Thymus (tissue), 14 donors: ENCODE results near the gene ADD1. TPM values are rescaled to one million over a fixed set of nuclear protein-coding genes. Genes with fewer than 3 reads are reported as not detected.

Experiments
- DNase-seq, 9 donors: peaks; one replicate each; pipeline ENCODE4 v3.0.0-alpha.2; 2013; ENCODE audit warnings: low spot score in 9 of 9, low read depth in 6 of 9, missing footprints in 1 of 9
- H3K27ac ChIP-seq, 2 donors: one replicate each; pipeline ENCODE4 v1.5.1; 2013; ENCODE audit warnings: control low read depth in 1 of 2, low read depth in 1 of 2, low read length in 1 of 2, mild to moderate bottlenecking in 1 of 2, moderate library complexity in 1 of 2
- H3K27me3 ChIP-seq, 2 donors: one replicate each; pipeline ENCODE4 v1.5.1; 2013; ENCODE audit warnings: low read length in 1 of 2; ENCODE audit not compliant: control insufficient read depth in 2 of 2, insufficient read depth in 1 of 2
- H3K36me3 ChIP-seq, 2 donors: one replicate each; pipeline ENCODE4 v1.5.1; 2013; ENCODE audit warnings: low read length in 1 of 2, mild to moderate bottlenecking in 1 of 2, moderate library complexity in 1 of 2; ENCODE audit not compliant: control insufficient read depth in 2 of 2, insufficient read depth in 2 of 2
- H3K4me1 ChIP-seq, 2 donors: one replicate each; pipeline ENCODE4 v1.5.1; 2013; ENCODE audit warnings: low read length in 2 of 2; ENCODE audit not compliant: control insufficient read depth in 2 of 2, insufficient read depth in 2 of 2
- H3K4me3 ChIP-seq, 2 donors: one replicate each; pipeline ENCODE4 v1.5.1; 2013; ENCODE audit warnings: low read length in 2 of 2, control low read depth in 1 of 2, mild to moderate bottlenecking in 1 of 2
- H3K9me3 ChIP-seq, 2 donors: one replicate each; pipeline ENCODE4 v1.5.1; 2013; ENCODE audit warnings: low read length in 1 of 2, mild to moderate bottlenecking in 1 of 2; ENCODE audit not compliant: control insufficient read depth in 2 of 2, insufficient read depth in 1 of 2
- WGBS: extraction: QIAGEN DNeasy Blood & Tissue Kit; methylation state at CpG from one replicate; pipeline ENCODE4 v1.1.7; 2013; 5-methylcytosine and 5-hydroxymethylcytosine counted together
- long read RNA-seq, 10 donors: transcript quantifications; one replicate each; lab custom pipeline, GENCODE V29; 2026
- polyA plus RNA-seq: library from polyadenylated mRNA; stranded (reverse); fragments of 200-250 nt; gene quantifications from one replicate; pipeline ENCODE4 v1.2.3, GENCODE V29; 2013
- total RNA-seq: library from RNA; stranded (reverse); fragments of 120-200 nt; gene quantifications from one replicate; pipeline ENCODE4 v1.2.4, GENCODE V29; 2013
- donor health status: healthy.

ADD1 gene
- 103 TPM for total RNA-seq
- 247 TPM for polyA plus RNA-seq
- long read RNA-seq, donor 1, partial matches to known transcripts, result 5 of 5 reads
- long read RNA-seq, donor 1, other reads (novel, unspliced or antisense), result 0 of 5 reads
- long read RNA-seq, donor 2, result 0 reads
- long read RNA-seq, donor 3, full-length matches to known transcripts, result 7 of 23 reads
- long read RNA-seq, donor 3, partial matches to known transcripts, result 7 of 23 reads
- long read RNA-seq, donor 3, other reads (novel, unspliced or antisense), result 9 of 23 reads
- long read RNA-seq, donor 4, partial matches to known transcripts, result 44 of 48 reads
- long read RNA-seq, donor 4, other reads (novel, unspliced or antisense), result 0 of 48 reads
- long read RNA-seq, donor 5, full-length matches to known transcripts, result 10 of 47 reads
- long read RNA-seq, donor 5, partial matches to known transcripts, result 29 of 47 reads
- long read RNA-seq, donor 5, other reads (novel, unspliced or antisense), result 8 of 47 reads
- long read RNA-seq, donor 6, full-length matches to known transcripts, result 8 of 23 reads
- long read RNA-seq, donor 6, partial matches to known transcripts, result 6 of 23 reads
- long read RNA-seq, donor 6, other reads (novel, unspliced or antisense), result 9 of 23 reads
- long read RNA-seq, donor 7, full-length matches to known transcripts, result 6 of 23 reads
- long read RNA-seq, donor 7, partial matches to known transcripts, result 12 of 23 reads
- long read RNA-seq, donor 7, other reads (novel, unspliced or antisense), result 5 of 23 reads
- long read RNA-seq, donor 8, partial matches to known transcripts, result 9 of 11 reads
- long read RNA-seq, donor 8, other reads (novel, unspliced or antisense), result 0 of 11 reads
- long read RNA-seq, donor 9, partial matches to known transcripts, result 26 of 33 reads
- long read RNA-seq, donor 9, other reads (novel, unspliced or antisense), result 6 of 33 reads
- long read RNA-seq, donor 10, partial matches to known transcripts, result 26 of 36 reads
- long read RNA-seq, donor 10, other reads (novel, unspliced or antisense), result 8 of 36 reads

- Histone ChIP-seq H3K9me3 (peaks cover 0 to 1% of the 10 kb centered on the region in 2 donors), H3K36me3 (peaks cover 0 to under 1% of the 10 kb centered on the region in 2 donors), H3K27me3 (no peaks in the 10 kb centered on the region), H3K4me1 (peaks cover 15 to 21% of the 10 kb centered on the region in 2 donors), H3K4me3 (peak within 1 kb of the TSS; percentile 90 to 100), H3K27ac (peak within 1 kb of the TSS; percentile 35 to 86)
- peak; percentile 85 to 98 (median 94) for DNase-seq
- under 1% methylated on average over 65 of the region's 65 CpGs for WGBS
Observed at GRCh38 chr4:2843263-2843940, at the start of gene ADD1. Gene ADD1, plus strand, starts transcription at chr4:2843844. Its CDS starts 32,072 bp downstream, at chr4:2875916.

GRCh38 chr4:2794486-2795299, 49.0 kb upstream of the ADD1 start:
- 86% methylated on average over 11 of the region's 11 CpGs for WGBS
- Histone ChIP-seq H3K27me3 (peaks cover 0 to 50% of the 10 kb centered on the region in 2 donors), H3K36me3 (no peaks in the 10 kb centered on the region), H3K4me1 (peaks cover 36 to 64% of the 10 kb centered on the region in 2 donors), H3K4me3 (no peak overlapping the region), H3K9me3 (peaks cover 0 to 4% of the 10 kb centered on the region in 2 donors), H3K27ac (no peak overlapping the region)
- no peak for DNase-seq

GRCh38 chr4:2795300-2795892, 48.2 kb upstream of the ADD1 start:
- peaks cover 0 to 50% of the 10 kb centered on the region in 2 donors for H3K27me3 ChIP-seq
- no peaks in the 10 kb centered on the region for H3K36me3 ChIP-seq
- no peak overlapping the region for H3K27ac ChIP-seq
- DNase-seq, result no peak
- H3K4me3 ChIP-seq, result no peak overlapping the region
- H3K4me1 ChIP-seq, result peaks cover 43 to 65% of the 10 kb centered on the region in 2 donors
- peaks cover 0 to 4% of the 10 kb centered on the region in 2 donors for H3K9me3 ChIP-seq
- WGBS, result 97% methylated on average over 17 of the region's 17 CpGs

GRCh38 chr4:2795893-2796848, 47.5 kb upstream of the ADD1 start:
- Histone ChIP-seq H3K27ac (no peak overlapping the region), H3K4me3 (no peak overlapping the region), H3K27me3 (peaks cover 0 to 48% of the 10 kb centered on the region in 2 donors), H3K9me3 (peaks cover 0 to 4% of the 10 kb centered on the region in 2 donors), H3K36me3 (no peaks in the 10 kb centered on the region), H3K4me1 (peaks cover 49 to 71% of the 10 kb centered on the region in 2 donors)
- 91% methylated on average over 27 of the region's 27 CpGs for WGBS
- no peak for DNase-seq

- Histone ChIP-seq H3K27ac (no peak overlapping the region), H3K27me3 (peaks cover 0 to 40% of the 10 kb centered on the region in 2 donors), H3K36me3 (no peaks in the 10 kb centered on the region), H3K4me3 (no peak overlapping the region), H3K4me1 (peaks cover 52 to 75% of the 10 kb centered on the region in 2 donors), H3K9me3 (peaks cover 0 to 4% of the 10 kb centered on the region in 2 donors)
- no peak for DNase-seq
- 96% methylated on average over 13 of the region's 13 CpGs for WGBS
Observed at GRCh38 chr4:2796849-2797544, 46.6 kb upstream of the ADD1 start.

- peaks cover 52 to 68% of the 10 kb centered on the region in 2 donors for H3K4me1 ChIP-seq
- H3K36me3 ChIP-seq, result no peaks in the 10 kb centered on the region
- peak overlapping the region in 1 of 2 donors; percentile 8 for H3K4me3 ChIP-seq
- peak in 2 of 9 donors; percentile 60 to 71 for DNase-seq
- peak overlapping the region; percentile 57 to 79 for H3K27ac ChIP-seq
- H3K9me3 ChIP-seq, result no peaks in the 10 kb centered on the region
- 15% methylated on average over 23 of the region's 23 CpGs for WGBS
- peaks cover 0 to 32% of the 10 kb centered on the region in 2 donors for H3K27me3 ChIP-seq
Observed at GRCh38 chr4:2797545-2798305, 45.9 kb upstream of the ADD1 start.
